ENCODE data around the gene MSMP.

Gene MSMP

DNA sequence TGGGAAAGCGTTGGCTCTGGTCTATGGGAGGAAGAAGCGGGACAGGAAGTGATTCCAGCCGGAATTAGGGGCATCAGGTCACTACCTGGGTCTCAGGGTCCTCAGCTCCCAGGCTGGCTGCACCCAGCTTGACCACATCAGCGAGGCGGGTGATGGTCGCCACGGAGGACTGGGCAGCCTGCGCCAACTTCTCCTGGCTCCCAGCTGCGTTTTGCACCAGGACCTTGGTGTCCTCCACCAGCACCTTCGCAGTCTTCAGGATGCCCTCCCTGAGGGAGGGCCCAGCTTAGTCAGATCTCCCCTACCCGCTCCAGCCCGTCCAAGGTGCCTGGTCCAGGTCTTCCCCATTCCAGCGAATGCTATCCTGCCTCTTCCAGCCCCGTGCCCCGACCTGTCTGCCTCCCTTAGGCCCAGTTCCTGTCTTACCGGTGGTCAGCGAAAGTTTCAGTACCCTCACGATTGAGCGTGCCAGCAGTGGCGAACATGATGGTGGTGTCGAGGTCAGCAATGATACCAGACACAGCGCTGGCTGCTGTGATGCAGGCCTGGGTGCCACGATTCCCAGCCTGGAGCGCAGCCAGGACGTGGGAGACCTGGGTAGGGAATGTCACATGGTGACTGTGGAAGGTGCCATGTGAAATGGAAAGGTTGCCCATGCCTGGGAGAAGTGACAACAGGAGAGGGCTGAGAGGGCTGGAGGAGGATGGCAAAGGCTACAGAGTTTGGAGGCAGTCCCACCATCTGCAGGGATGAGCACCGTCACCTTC, 50.0 kb downstream of the MSMP start:
- TF ChIP-seq, protein P1, sequence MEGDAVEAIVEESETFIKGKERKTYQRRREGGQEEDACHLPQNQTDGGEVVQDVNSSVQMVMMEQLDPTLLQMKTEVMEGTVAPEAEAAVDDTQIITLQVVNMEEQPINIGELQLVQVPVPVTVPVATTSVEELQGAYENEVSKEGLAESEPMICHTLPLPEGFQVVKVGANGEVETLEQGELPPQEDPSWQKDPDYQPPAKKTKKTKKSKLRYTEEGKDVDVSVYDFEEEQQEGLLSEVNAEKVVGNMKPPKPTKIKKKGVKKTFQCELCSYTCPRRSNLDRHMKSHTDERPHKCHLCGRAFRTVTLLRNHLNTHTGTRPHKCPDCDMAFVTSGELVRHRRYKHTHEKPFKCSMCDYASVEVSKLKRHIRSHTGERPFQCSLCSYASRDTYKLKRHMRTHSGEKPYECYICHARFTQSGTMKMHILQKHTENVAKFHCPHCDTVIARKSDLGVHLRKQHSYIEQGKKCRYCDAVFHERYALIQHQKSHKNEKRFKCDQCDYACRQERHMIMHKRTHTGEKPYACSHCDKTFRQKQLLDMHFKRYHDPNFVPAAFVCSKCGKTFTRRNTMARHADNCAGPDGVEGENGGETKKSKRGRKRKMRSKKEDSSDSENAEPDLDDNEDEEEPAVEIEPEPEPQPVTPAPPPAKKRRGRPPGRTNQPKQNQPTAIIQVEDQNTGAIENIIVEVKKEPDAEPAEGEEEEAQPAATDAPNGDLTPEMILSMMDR (IDR thresholded peaks at IDR 0.05): no peak
- Histone ChIP-seq H3K27ac (peak overlapping the region in 1 of 2 donors; percentile 46), H3K4me3 (no peak overlapping the region)
- no peak for DNase-seq (ENCODE audit: low spot score)
